Neuronal stem cell (in vitro differentiated cells): ENCODE data around the gene ALPI.

Experiments used
- DNase-seq: peaks from one replicate; pipeline ENCODE4 v3.0.0-alpha.2; 2013; ENCODE audit warnings: low spot score
- H2AFZ ChIP-seq: one replicate; pipeline ENCODE4 v1.6.1; 2013; ENCODE audit warnings: mild to moderate bottlenecking, low read length, inconsistent platforms
- H2AK5ac ChIP-seq: 2 replicates; pipeline ENCODE4 v1.6.1; 2013; ENCODE audit warnings: low read depth, mild to moderate bottlenecking, inconsistent platforms, low read length, moderate library complexity, mixed read lengths
- H2BK120ac ChIP-seq: 2 replicates; pipeline ENCODE4 v1.6.1; 2013; ENCODE audit warnings: low read depth, mild to moderate bottlenecking, inconsistent platforms, low read length, moderate library complexity, mixed read lengths
- H2BK12ac ChIP-seq: one replicate; pipeline ENCODE4 v1.6.1; 2013; ENCODE audit warnings: low read length, inconsistent platforms
- H2BK15ac ChIP-seq: 2 replicates; pipeline ENCODE4 v1.6.1; 2013; ENCODE audit warnings: mild to moderate bottlenecking, low read length, inconsistent platforms, mixed read lengths
- H2BK5ac ChIP-seq: one replicate; pipeline ENCODE4 v1.6.1; 2013; ENCODE audit warnings: inconsistent platforms, mild to moderate bottlenecking, low read length, moderate library complexity
- H3K14ac ChIP-seq: one replicate; pipeline ENCODE4 v1.6.1; 2013; ENCODE audit warnings: low read length, inconsistent platforms
- H3K18ac ChIP-seq: 2 replicates; pipeline ENCODE4 v1.6.1; 2013; ENCODE audit warnings: low read length, inconsistent platforms
- H3K23ac ChIP-seq: 2 replicates; pipeline ENCODE4 v1.6.1; 2013; ENCODE audit warnings: low read depth, mild to moderate bottlenecking, mixed read lengths, low read length, inconsistent platforms; ENCODE audit not compliant: poor library complexity
- H3K27ac ChIP-seq: replicated peaks from 3 replicates; pipeline ENCODE4 v1.5.1; 2013; ENCODE audit warnings: low read length, inconsistent platforms
- H3K27me3 ChIP-seq, 3 experiments: 2 replicates each; pipeline ENCODE4 v1.6.1; 2013; ENCODE audit warnings: low read length in 3 of 3, mild to moderate bottlenecking in 2 of 3, inconsistent platforms in 1 of 3, low read depth in 1 of 3, mixed read lengths in 1 of 3, moderate library complexity in 1 of 3; ENCODE audit not compliant: control insufficient read depth in 3 of 3, insufficient read depth in 3 of 3
- H3K36me3 ChIP-seq, 2 donors: replicated peaks in 1 of 2; 2 replicates each; pipeline ENCODE4 v1.6.1; 2013; ENCODE audit warnings: low read length in 2 of 2; ENCODE audit not compliant: control insufficient read depth in 2 of 2, insufficient read depth in 2 of 2
- H3K4ac ChIP-seq: 2 replicates; pipeline ENCODE4 v1.6.1; 2013; ENCODE audit warnings: inconsistent platforms, mild to moderate bottlenecking, low read length, moderate library complexity
- H3K4me1 ChIP-seq, 2 donors: 1 replicate in 1 of 2; 2 replicates in 1 of 2; pipeline ENCODE4 v1.6.1; 2013; ENCODE audit warnings: low read length in 2 of 2, low read depth in 1 of 2; ENCODE audit not compliant: control insufficient read depth in 2 of 2, insufficient read depth in 1 of 2
- H3K4me2 ChIP-seq: one replicate; pipeline ENCODE4 v1.6.1; 2013; ENCODE audit warnings: mild to moderate bottlenecking, low read length, inconsistent platforms; ENCODE audit not compliant: insufficient read depth, poor library complexity, severe bottlenecking
- H3K4me3 ChIP-seq, 2 donors: 2 replicates each; pipeline ENCODE4 v1.5.1; 2013; ENCODE audit warnings: low read length in 2 of 2, mild to moderate bottlenecking in 2 of 2, inconsistent platforms in 1 of 2, moderate library complexity in 1 of 2
- H3K79me1 ChIP-seq: one replicate; pipeline ENCODE4 v1.6.1; 2013; ENCODE audit warnings: low read depth, mild to moderate bottlenecking, inconsistent platforms, low read length, moderate library complexity
- H3K9ac ChIP-seq: one replicate; pipeline ENCODE4 v1.6.1; 2013; ENCODE audit warnings: mild to moderate bottlenecking, low read depth, low read length, inconsistent platforms; ENCODE audit not compliant: poor library complexity
- H3K9me3 ChIP-seq, 2 donors: replicated peaks in 1 of 2; 2 replicates each; pipeline versions ENCODE3 to v1.6.1; 2013; ENCODE audit warnings: low read length in 2 of 2, mild to moderate bottlenecking in 2 of 2, inconsistent platforms in 1 of 2, low read depth in 1 of 2, mixed read lengths in 1 of 2, moderate library complexity in 1 of 2; ENCODE audit not compliant: control insufficient read depth in 2 of 2, insufficient read depth in 1 of 2
- H4K8ac ChIP-seq: one replicate; pipeline ENCODE4 v1.6.1; 2013; ENCODE audit warnings: low read depth, mild to moderate bottlenecking, inconsistent platforms, low read length, moderate library complexity
- H4K91ac ChIP-seq: one replicate; pipeline ENCODE4 v1.6.1; 2013; ENCODE audit warnings: low read length, low read depth, mild to moderate bottlenecking, inconsistent platforms; ENCODE audit not compliant: poor library complexity
- WGBS, 2 donors: extraction: QIAGEN DNeasy Blood & Tissue Kit; methylation state at CpG; one replicate each; pipeline ENCODE4 v1.1.7; 2013; ENCODE audit warnings: missing lambda C conversion rate in 2 of 2, mixed read lengths in 1 of 2; ENCODE audit not compliant: insufficient read length in 2 of 2, insufficient replicate concordance in 1 of 2; ENCODE audit errors: extremely low coverage in 2 of 2; 5-methylcytosine and 5-hydroxymethylcytosine counted together

ALPI gene

DNA sequence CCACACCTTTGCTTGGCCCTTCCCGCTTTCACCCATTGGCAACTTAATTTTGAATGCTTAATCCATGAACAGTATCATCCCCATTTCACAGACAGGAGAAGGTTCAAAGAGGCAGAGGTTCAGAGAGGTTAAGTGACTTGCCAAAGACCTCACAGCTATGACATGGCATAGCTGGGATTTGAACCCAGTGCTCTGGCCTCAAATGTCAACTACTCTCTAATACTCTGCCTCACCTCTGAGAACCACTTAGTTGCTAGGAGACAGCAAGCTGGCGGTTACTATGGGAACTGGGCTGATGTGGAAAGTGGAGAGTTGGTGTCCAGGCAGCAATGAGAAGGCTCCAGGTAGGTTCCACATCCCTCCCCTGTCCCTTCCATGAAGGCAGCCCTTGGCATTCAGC lies 48.5 kb downstream of the ALPI start:
- peaks cover 11 to 91% (median 28%) of the 10 kb centered on the region in 3 experiments for H3K27me3 ChIP-seq
- peaks cover 21 to 22% of the 10 kb centered on the region in 2 donors for H3K4me1 ChIP-seq

DNA sequence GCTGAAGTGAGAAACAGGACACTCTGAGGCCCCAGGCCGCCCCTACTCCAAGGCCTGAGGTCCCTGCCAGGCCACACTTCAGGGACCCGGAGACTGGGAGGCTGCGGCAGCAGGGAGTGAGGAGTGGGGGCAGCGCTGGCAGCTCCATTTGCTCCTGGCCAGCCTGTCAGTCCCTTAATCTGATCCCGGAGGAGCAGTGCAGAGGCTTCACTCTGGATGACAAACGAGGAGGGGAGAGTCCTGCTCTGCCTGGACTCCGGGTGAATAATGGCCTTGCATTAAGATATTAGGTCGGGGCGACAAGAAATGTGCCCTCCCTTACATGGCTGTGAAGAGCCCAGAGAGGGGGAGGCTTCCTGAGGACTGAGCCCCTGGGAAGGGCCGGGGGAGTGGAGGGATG lies 49.9 kb downstream of the ALPI start:
- H2BK5ac ChIP-seq = peak overlapping the region; percentile 42
- H3K9me3 ChIP-seq = peaks cover 0 to 3% of the 10 kb centered on the region in 2 donors
- H3K27me3 ChIP-seq = peaks cover 11 to 78% (median 28%) of the 10 kb centered on the region in 3 experiments
- DNase-seq = no peak
- H3K4me3 ChIP-seq = no peak overlapping the region
- WGBS, 2 donors = no CpG with 5 or more reads among the region's 10 CpGs
- no peaks in the 10 kb centered on the region for H3K36me3 ChIP-seq
- H3K14ac ChIP-seq = no peak overlapping the region
- peak overlapping the region; percentile 84 for H3K18ac ChIP-seq
- peaks cover 21 to 22% of the 10 kb centered on the region in 2 donors for H3K4me1 ChIP-seq
- H4K8ac ChIP-seq = no peak overlapping the region
- peak overlapping the region; percentile 83 for H2AFZ ChIP-seq
- H2BK12ac ChIP-seq = no peak overlapping the region
- H3K4me2 ChIP-seq = peak overlapping the region; percentile 19
- no peak overlapping the region for H4K91ac ChIP-seq
- H2BK120ac ChIP-seq = no peak overlapping the region
- no peak overlapping the region for H3K4ac ChIP-seq
- H2AK5ac ChIP-seq = peak overlapping the region; percentile 48
- H3K27ac ChIP-seq = no peak overlapping the region
- H3K79me1 ChIP-seq = no peaks in the 10 kb centered on the region
- H2BK15ac ChIP-seq = peak overlapping the region; percentile 21
- no peak overlapping the region for H3K23ac ChIP-seq
- H3K9ac ChIP-seq = peak overlapping the region; percentile 35

More for the DNA sequence above, 48.5 kb downstream of the ALPI start:
- no peak overlapping the region for H2BK15ac ChIP-seq
- no peak overlapping the region for H3K14ac ChIP-seq
- H4K8ac ChIP-seq = no peak overlapping the region
- no peak overlapping the region for H4K91ac ChIP-seq
- WGBS, 2 donors = no CpG with 5 or more reads among the region's 2 CpGs
- no peak overlapping the region for H3K4me2 ChIP-seq
- no peaks in the 10 kb centered on the region for H3K79me1 ChIP-seq
- no peak overlapping the region for H3K9ac ChIP-seq
- no peak overlapping the region for H3K23ac ChIP-seq
- H3K27ac ChIP-seq = no peak overlapping the region
- no peaks in the 10 kb centered on the region for H3K36me3 ChIP-seq
- no peak overlapping the region for H3K18ac ChIP-seq
- H2BK12ac ChIP-seq = no peak overlapping the region
- H3K4ac ChIP-seq = no peak overlapping the region
- H2AK5ac ChIP-seq = no peak overlapping the region
- H3K4me3 ChIP-seq = no peak overlapping the region
- H2BK120ac ChIP-seq = peak overlapping the region; percentile 56
- H2BK5ac ChIP-seq = no peak overlapping the region
- H2AFZ ChIP-seq = no peak overlapping the region
- peaks cover 0 to 3% of the 10 kb centered on the region in 2 donors for H3K9me3 ChIP-seq
- no peak for DNase-seq

- no peak overlapping the region for H3K9ac ChIP-seq
- no peak for DNase-seq
- H3K27ac ChIP-seq = no peak overlapping the region
- H3K27me3 ChIP-seq = peaks cover 11 to 76% (median 28%) of the 10 kb centered on the region in 3 experiments
- H2BK12ac ChIP-seq = no peak overlapping the region
- H4K8ac ChIP-seq = peak overlapping the region; percentile 54
- no peaks in the 10 kb centered on the region for H3K36me3 ChIP-seq
- peak overlapping the region; percentile 42 for H2BK5ac ChIP-seq
- H3K23ac ChIP-seq = no peak overlapping the region
- peak overlapping the region; percentile 85 for H2AK5ac ChIP-seq
- no peak overlapping the region for H3K4me3 ChIP-seq
- H2BK15ac ChIP-seq = no peak overlapping the region
- H3K79me1 ChIP-seq = no peaks in the 10 kb centered on the region
- H4K91ac ChIP-seq = no peak overlapping the region
- H2AFZ ChIP-seq = peak overlapping the region; percentile 83
- H2BK120ac ChIP-seq = peak overlapping the region; percentile 48
- H3K4ac ChIP-seq = no peak overlapping the region
- H3K4me1 ChIP-seq = peaks cover 21% of the 10 kb centered on the region in 2 donors
- H3K9me3 ChIP-seq = peaks cover 0 to 3% of the 10 kb centered on the region in 2 donors
- H3K14ac ChIP-seq = peak overlapping the region; percentile 40
- H3K4me2 ChIP-seq = no peak overlapping the region
- WGBS, 2 donors = no CpG with 5 or more reads among the region's 4 CpGs
- H3K18ac ChIP-seq = peak overlapping the region; percentile 69
These were observed 50.8 kb downstream of the ALPI start for GRCh38 chr2:232506709-232507108.

- Histone ChIP-seq H2AFZ (no peak overlapping the region), H2BK12ac (no peak overlapping the region), H3K27me3 (peaks cover 11 to 75% (median 20%) of the 10 kb centered on the region in 3 experiments), H2BK120ac (no peak overlapping the region), H3K4me1 (peaks cover 14 to 16% of the 10 kb centered on the region in 2 donors), H3K4me3 (no peak overlapping the region), H3K4me2 (no peak overlapping the region), H3K36me3 (no peaks in the 10 kb centered on the region), H3K9me3 (peaks cover 0 to 3% of the 10 kb centered on the region in 2 donors), H3K79me1 (peaks cover 3% of the 10 kb centered on the region), H4K91ac (no peak overlapping the region), H3K9ac (no peak overlapping the region), H2AK5ac (peak overlapping the region; percentile 54), H2BK5ac (no peak overlapping the region), H3K14ac (no peak overlapping the region), H3K4ac (no peak overlapping the region), H3K27ac (no peak overlapping the region), H2BK15ac (no peak overlapping the region), H3K18ac (no peak overlapping the region), H3K23ac (no peak overlapping the region), H4K8ac (no peak overlapping the region)
- no CpG with 5 or more reads among the region's 7 CpGs for WGBS, 2 donors
- DNase-seq = no peak
These were observed 52.3 kb downstream of the ALPI start for GRCh38 chr2:232508251-232508650.
